Measurements from ENCODE around the gene JAKMIP3. TPM values are rescaled to one million over a fixed set of nuclear protein-coding genes. Genes with fewer than 3 reads are reported as not detected.
"Not testable (repeated sequence)": the region's sequence is repeated elsewhere in the genome, so short reads cannot be mapped to it uniquely, and the experiment has no call there.

Gene JAKMIP3
- total RNA-seq, 4 donors from 2014 or later, result 0.04 to 0.19 (median 0.13) TPM; not detected in 1

DNA sequence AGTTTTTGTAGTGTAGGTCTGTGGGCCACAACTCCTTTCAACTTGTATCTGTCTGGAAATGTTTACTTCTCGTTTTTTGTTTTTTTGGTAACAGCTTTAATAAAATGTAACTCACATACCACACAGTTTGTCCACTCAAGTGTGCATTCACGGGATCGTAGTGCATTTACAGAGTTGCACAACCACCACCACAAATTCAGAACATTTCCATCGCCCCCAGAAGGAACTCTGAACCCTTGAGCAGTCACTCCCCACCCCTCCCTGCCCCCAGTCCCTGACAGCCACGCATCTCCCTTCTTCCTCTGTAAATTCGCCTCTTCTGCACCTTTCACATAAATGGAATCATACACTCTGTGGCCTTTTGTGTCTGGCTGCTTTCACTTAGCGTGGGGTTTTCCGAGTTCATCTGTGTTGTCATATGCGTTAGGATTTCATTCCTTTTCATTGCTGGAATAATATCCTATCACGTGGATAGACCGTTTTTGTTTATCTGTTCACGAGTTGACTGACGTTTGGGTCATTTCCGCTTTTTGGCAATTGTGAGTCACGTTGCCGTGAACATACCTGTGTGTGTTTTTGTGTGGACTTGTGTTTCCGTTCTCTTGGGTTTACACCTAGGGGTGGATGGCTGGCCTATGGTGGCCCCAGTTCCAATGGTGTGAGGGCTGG is 10.3 kb downstream of the JAKMIP3 start:
- Histone ChIP-seq H3K27me3 (peaks cover 0 to 7% (median 0%) of the 10 kb centered on the region in 4 donors), H3K36me3 (no peaks in the 10 kb centered on the region), H3K4me3 (no peak overlapping the region), H3K4me1 (no peaks in the 10 kb centered on the region), H3K27ac (no peak overlapping the region), H3K9me3 (peaks cover 0 to 6% (median 0%) of the 10 kb centered on the region in 3 donors)
- intact Hi-C loops (cut with DNase I), result no loop called here
- TF ChIP-seq POLR2A (IDR thresholded peaks at IDR 0.05), result no peak
- TF ChIP-seq, protein P1, sequence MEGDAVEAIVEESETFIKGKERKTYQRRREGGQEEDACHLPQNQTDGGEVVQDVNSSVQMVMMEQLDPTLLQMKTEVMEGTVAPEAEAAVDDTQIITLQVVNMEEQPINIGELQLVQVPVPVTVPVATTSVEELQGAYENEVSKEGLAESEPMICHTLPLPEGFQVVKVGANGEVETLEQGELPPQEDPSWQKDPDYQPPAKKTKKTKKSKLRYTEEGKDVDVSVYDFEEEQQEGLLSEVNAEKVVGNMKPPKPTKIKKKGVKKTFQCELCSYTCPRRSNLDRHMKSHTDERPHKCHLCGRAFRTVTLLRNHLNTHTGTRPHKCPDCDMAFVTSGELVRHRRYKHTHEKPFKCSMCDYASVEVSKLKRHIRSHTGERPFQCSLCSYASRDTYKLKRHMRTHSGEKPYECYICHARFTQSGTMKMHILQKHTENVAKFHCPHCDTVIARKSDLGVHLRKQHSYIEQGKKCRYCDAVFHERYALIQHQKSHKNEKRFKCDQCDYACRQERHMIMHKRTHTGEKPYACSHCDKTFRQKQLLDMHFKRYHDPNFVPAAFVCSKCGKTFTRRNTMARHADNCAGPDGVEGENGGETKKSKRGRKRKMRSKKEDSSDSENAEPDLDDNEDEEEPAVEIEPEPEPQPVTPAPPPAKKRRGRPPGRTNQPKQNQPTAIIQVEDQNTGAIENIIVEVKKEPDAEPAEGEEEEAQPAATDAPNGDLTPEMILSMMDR (IDR thresholded peaks at IDR 0.05), result no peak
- WGBS, 2 donors, result 74% methylated on average over 16 to 17 of the region's 17 CpGs
- DNase-seq, result no peak

DNA sequence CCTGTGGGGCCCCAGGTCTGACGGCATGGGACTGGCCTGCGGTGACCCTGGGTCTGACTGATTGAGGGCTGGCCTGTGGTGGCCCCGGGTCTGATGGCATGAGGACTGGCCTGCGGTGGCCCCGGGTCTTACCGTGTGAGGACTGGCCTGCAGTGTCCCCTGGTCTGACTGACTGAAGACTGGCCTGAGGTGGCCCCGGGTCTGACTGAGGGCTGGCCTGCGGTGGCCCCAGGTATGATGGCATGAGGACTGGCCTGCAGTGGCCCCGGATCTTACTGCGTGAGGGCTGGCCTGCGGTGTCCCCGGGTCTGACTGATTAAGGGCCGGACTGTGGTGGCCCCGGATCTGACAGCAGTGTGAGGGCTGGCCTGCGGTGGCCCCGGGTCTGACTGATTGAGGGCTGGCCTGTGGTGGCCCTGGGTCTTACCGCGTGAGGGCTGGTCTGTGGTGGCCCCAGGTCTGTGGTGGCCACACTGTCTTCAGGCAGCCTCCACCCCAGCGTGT is 10.9 kb downstream of the JAKMIP3 start:
- WGBS, 2 donors, result no CpG with 5 or more reads among the region's 19 CpGs
- H3K36me3 ChIP-seq, result no peaks in the 10 kb centered on the region
- peaks cover 0 to 6% (median 0%) of the 10 kb centered on the region in 3 donors for H3K9me3 ChIP-seq
- no peaks in the 10 kb centered on the region for H3K4me1 ChIP-seq
- TF ChIP-seq POLR2A (IDR thresholded peaks at IDR 0.05), result no peak
- TF ChIP-seq, protein P1 (IDR thresholded peaks at IDR 0.05), result no peak
- DNase-seq, result no peak
- intact Hi-C loops (cut with DNase I), result no loop called here
- H3K27ac ChIP-seq, result no peak overlapping the region
- H3K27me3 ChIP-seq, result peaks cover 0 to 7% (median 0%) of the 10 kb centered on the region in 4 donors
- H3K4me3 ChIP-seq, result no peak overlapping the region

DNA sequence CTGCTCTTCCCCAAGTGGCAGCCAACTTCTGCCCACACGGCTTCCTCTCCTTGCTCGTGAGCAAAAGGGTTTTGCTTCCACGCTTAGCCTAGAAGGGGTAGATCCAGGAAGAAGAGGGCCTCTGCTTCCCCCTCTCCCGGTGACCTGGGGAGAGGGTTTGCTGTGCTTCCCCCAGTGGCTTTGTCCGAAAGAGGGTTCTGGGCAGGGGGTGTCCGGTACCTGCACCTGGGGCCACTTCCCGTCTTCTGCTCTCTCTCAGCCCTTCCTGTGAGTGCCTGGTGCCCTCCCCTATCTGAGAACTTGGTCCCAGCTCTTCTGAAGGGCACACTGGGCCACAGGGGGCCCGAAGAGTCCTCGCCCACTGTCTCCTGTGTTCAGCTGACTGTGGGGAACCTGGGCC is 11.3 kb downstream of the JAKMIP3 start:
- Histone ChIP-seq H3K4me1 (no peaks in the 10 kb centered on the region), H3K4me3 (no peak overlapping the region), H3K36me3 (no peaks in the 10 kb centered on the region), H3K27me3 (peaks cover 0 to 7% (median 0%) of the 10 kb centered on the region in 4 donors), H3K27ac (no peak overlapping the region), H3K9me3 (peaks cover 0 to 3% (median 0%) of the 10 kb centered on the region in 3 donors)
- intact Hi-C loops (cut with DNase I), result no loop called here
- WGBS, 2 donors, result 66 to 74% methylated on average over 6 of the region's 9 CpGs
- DNase-seq, result no peak
- TF ChIP-seq, protein P1 (IDR thresholded peaks at IDR 0.05), result no peak
- no peak for TF ChIP-seq POLR2A (IDR thresholded peaks at IDR 0.05)

DNA sequence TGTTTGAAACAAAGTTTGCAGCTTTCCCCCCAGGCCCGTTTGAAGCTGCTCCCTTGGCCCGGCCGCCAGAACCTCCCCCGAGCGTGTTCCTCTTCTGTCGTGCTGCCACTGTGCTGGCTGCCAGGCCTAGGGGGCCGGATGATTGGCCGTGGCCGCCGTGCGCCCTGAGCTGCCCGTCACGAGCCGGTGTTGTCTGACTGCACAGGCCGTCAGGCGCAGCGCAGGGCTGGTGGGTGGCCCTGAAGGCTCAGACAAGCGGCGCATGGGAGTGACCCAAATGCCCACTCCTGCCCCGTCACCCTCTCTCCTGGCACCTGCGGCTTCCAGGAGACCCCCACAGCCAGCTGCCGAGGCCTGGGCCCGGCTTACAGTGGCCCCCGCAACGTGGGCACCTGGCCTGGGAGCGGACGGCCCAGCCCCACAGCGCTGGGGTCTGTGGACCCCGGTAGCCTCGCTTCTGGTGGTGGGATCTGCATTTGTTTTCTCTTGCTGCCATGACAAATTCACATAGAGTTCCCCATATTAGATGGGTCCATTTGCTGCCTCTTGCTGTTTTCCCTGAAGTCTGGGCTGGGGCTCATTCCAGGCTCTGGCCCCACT is 13.1 kb downstream of the JAKMIP3 start:
- Histone ChIP-seq H3K27me3 (peaks cover 0 to 7% (median 0%) of the 10 kb centered on the region in 4 donors), H3K9me3 (no peaks in the 10 kb centered on the region), H3K4me3 (no peak overlapping the region), H3K4me1 (no peaks in the 10 kb centered on the region), H3K27ac (no peak overlapping the region), H3K36me3 (no peaks in the 10 kb centered on the region)
- WGBS, 2 donors, result 20 to 45% methylated on average over 1 to 7 of the region's 30 CpGs
- TF ChIP-seq POLR2A (IDR thresholded peaks at IDR 0.05), result no peak
- TF ChIP-seq, protein P1 (IDR thresholded peaks at IDR 0.05), result no peak
- intact Hi-C loops (cut with DNase I), result no loop called here
- DNase-seq, result no peak

DNA sequence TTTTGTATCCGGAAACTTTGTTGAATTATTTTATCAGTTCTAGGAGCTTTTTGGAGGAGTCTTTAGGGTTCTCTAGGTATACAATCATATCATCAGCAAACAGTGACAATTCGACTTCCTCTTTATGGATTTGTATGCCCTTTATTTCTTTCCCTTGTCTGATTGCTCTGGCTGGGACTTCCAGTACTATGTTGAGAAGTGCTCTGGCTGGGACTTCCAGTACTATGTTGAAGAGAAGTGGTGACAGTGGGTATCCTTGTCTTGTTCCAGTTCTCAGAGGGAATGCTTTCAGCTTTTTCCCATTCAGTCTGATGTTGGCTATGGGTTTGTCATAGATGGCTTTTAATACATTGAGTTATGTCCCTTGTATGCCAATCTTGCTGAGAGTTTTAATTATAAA is 18.6 kb downstream of the JAKMIP3 start:
- H3K9me3 ChIP-seq; DNase-seq; H3K36me3 ChIP-seq; intact Hi-C loops (cut with DNase I); H3K27ac ChIP-seq; H3K4me1 ChIP-seq; H3K27me3 ChIP-seq; H3K4me3 ChIP-seq: not testable (repeated sequence)
- WGBS, 2 donors, result 63 to 69% methylated on average over 2 of the region's 2 CpGs

DNA sequence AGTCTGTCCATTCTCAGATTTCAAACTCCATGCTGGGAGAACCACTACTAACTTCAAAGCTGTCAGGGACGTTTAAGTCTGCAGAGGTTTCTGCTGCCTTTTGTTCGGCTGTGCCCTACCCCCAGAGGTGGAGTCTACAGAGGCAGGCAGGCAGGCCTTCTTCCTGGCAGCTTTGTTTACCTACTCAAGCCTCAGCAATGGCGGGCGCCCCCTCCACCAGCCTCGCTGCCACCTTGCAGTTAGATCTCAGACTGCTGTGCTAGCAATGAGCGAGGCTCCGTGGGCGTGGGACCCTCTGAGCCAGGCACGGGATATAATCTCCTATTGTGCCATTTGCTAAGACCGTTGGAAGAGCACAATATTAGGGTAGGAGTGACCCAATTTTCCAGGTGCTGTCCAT is 27.5 kb downstream of the JAKMIP3 start:
- H3K36me3 ChIP-seq; H3K9me3 ChIP-seq; H3K27me3 ChIP-seq; DNase-seq; H3K27ac ChIP-seq; H3K4me3 ChIP-seq; intact Hi-C loops (cut with DNase I); H3K4me1 ChIP-seq: not testable (repeated sequence)
- WGBS, 2 donors, result 84 to 86% methylated on average over 5 to 8 of the region's 10 CpGs

Measured in esophagus squamous epithelium (tissue), 5 donors.